Activated CD8-positive, alpha-beta memory T cell treated with anti-CD3 and anti-CD28 coated beads for 1 hour (primary cell): ENCODE measurements around the gene ACO2.
A peak's percentile ranks its signal among the peaks of the same experiment; 100 is the strongest.
"Not testable (repeated sequence)": the region's sequence is repeated elsewhere in the genome, so short reads cannot be mapped to it uniquely, and the experiment has no call there.

Experiments
- DNase-seq, 2 donors: peaks; one replicate each; pipeline ENCODE4 v3.0.0-alpha.2; 2020; ENCODE audit warnings: low read depth in 1 of 2; ENCODE audit errors: extremely low read depth in 1 of 2

Gene ACO2

DNA sequence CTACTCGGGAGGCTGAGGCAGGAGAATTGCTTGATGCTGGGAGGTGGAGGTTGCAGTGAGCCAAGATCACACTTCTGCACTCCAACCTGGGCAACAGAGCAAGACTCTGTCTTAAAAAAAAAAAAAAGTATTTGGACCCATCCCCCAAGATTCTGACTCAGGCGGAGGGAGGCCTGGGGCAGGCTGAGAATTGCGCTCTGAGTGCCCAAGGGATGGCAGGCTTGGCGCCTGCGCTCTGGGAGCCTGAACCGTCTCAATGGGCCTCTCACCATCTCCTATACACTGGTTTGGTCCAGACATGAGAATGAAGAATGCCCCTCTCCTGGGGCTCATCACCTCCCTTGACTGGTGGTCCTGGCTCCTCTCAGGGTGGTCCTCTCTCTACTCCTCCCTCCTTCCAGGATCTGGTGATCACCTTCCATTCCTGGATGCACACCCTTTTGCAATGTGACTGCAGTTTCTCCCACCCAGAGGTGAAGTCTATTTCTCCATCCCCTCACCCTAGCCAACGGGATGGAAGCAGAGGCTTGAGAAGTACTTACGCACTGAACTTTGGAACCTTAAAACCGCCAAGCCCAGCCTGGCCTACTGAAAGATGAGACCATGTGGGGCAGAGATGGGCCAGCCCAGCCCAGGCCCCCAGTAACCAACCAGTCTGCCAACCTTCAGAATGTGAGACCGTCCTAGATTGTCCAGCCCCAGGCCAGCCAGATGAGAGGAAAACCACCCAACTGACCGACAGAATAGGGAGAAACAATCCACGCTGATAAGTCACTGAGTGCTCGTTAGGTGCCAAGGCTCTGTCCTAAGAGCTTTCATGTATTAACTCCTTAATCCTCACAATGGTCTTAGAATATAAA is 70.5 kb downstream of the ACO2 start:
- no peak for DNase-seq

DNA sequence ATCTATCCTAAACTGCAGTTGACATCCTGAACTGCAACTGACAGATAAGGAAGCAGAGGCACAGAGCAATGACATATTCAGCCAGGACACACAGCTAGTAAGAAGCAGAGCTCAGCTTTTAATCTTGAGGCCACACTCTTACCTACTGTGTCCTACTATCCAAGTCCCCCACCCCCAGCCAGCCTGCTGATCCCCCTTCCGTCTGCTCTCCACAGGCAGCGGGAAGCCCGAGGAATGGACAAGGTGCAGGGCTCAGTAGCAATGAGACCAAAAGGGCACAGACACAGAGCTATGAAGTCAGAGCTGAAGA is 71.0 kb downstream of the ACO2 start:
- DNase-seq = no peak

DNA sequence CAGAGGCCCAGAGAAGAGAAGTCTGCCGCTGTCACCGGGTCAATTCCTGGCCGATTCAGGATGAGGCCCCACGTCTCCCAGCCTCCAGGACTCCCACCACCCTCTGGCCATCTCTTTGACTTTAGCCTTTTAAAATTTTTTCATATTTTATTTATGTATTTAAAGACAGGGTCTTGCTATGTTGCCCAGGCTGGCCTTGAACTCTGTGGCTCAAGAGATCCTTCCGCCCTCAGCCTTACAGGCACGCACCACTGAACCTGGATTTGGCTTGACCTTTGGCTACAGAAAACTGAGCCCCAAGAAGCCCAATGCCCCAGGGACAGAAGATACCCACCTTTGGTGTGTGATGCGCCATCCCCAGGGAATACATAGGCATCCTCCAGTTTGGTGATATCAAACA is 71.4 kb downstream of the ACO2 start:
- no peak for DNase-seq

DNA sequence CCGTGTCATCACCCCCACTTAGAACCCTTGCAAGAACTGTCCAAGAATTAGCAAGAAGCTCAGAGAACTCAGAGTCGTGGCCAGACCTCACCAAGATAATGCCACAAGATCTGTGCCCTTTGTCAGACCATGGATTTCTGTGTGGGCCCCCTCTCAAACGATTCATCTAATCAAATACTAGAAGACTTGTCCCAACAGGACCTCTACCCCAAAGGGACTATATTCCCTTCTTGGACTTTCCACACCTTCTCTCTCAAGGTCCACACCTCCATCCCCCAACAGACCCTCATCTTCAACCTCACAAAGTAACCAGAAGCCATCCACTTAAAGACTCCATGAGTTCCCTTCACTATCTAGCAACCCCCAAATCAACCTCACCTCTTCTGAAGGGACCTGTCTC is 72.6 kb downstream of the ACO2 start:
- DNase-seq = no peak

DNA sequence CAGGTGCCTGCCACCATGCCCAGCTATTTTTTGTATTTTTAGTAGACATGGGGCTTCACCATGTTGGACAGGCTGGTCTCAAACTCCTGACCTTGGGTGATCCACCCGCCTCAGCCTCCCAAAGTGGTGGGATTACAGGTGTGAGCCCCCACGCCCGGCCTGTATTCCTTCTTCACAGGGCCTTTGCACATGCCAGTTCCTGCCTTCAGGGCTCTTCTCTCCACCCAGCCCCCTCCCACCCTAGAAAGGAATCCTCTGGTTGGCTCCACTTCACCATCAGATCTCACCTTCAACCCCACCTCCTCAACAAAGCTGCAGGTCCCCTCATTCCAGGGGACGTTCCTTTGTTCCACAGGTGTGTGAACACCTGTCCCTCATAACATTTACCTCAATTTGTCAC is 73.3 kb downstream of the ACO2 start:
- DNase-seq = no peak

DNA sequence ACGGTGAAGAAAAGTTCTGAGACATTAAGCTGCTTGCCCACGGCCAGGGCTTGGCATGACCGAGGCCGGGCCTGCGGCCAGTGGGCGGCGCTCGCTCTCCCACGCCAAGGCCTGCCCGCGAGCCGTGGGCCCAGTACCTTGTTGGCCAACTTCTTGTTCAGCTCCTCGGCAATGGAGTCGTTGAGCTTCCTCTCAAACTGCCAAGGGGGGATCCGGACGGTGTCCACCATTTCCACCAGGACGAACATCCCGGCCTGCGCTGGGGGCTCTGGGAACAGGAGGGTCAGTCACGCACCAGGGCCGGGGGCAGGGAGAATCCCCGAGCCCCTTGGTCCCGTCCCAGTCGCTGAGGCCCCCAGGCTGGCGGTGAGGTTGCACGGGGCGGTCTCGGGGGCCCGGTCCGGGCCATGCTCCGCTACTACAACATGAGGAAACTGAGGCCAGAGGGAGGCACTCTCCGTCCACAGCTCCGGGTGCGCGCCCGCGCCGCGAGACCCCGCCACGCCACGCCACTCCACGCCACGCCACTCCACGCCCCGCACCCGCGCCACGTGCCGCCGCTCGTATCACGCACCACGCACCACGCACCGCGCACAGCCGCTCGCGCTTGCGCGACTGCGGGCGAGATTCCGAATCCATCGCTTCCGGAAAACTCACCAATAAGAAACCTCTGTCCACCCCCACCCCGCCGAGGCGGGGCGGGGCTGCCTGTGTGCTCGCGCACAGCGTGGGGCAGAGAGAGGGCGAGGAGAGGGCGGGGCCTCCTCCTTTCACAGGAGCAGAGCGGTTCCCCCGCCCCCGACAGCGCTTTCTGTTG is 75.1 kb downstream of the ACO2 start, which contains the start of gene POLR3H:
Gene POLR3H, minus strand, starts transcription at position 617 of the 817 bp plus-strand sequence. Its CDS starts 369 bp downstream, at position 248.
- peak; percentile 87 to 94 for DNase-seq

DNA sequence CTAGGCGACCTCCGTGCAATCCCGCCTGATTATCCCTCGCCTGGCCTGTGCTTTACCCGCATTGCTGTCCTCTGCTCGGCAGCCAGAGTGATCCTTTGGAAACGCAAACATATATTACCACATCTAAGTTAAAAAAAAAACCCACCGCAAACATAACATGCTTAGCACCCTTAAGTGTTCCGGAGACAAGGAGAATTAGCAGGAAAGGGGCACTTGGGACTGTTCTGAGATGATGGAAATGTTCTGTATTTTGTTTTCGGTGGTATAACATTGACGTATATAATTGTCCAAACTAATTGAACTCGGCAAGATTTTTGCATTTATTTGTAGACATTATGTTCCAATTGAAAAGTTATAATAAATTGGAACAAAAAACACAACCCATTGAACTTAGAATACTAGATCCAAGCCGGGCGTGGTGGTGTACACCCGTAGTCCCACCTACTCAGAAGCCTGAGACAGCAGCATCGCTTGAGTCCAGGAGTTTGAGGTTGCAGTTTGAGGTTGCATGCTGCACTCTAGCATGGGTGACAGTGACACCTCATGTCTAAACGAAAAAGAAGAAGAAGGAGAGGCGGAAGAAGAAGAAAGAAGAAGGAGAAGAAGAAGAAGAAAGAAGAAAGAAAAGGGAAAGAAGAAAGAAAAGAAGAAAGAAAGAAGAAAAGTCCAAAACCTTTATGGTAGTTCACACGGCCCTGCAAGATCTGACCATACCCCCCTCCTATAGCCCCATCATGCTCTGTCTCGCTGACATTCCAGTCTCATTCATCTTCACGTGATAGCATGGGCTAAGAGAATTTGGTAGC is 76.0 kb downstream of the ACO2 start:
- DNase-seq = no peak

DNA sequence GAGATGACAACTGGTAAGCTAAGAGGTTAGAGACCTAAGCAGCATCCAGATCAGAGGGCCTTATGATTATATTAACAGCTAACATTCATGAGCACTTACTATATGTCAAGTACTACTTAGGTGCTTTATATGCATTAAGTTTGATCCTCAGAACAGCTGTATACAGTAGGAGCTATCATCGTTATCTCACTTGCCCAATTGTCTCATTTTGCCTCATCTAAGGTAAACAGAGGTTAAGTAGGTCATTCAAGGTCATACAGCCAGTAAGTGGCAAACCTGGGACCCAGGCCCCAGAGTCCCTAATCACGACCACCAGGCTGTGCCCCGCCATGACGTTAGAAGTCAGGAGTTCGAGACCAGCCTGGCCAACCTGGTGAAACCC is 79.9 kb downstream of the ACO2 start:
- DNase-seq = no peak

DNA sequence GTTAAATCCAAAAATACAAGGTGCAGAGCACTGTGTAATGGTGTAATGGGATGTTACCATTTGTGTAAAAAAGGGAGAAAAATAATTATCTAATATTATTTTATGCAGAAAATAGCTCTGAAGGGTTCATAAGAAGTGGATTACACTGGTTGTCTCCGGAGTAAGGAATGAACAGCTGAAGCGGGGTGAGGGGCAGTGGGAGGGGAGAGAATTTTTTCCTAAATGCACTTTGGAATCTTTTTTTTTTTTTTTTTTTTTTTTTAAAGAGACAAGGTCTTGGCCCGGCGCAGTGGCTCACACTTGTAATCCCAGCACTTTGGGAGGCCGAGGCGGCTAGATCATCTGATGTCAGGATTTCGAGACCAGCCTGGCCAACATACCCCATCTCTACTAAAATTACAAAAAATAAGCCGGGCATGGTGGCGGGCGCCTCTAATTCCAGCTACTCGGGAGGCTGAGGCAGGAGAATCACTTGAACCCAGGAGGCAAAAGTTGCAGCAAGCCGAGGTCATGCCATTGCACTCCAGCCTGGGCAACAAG is 82.1 kb downstream of the ACO2 start:
- no peak for DNase-seq

DNA sequence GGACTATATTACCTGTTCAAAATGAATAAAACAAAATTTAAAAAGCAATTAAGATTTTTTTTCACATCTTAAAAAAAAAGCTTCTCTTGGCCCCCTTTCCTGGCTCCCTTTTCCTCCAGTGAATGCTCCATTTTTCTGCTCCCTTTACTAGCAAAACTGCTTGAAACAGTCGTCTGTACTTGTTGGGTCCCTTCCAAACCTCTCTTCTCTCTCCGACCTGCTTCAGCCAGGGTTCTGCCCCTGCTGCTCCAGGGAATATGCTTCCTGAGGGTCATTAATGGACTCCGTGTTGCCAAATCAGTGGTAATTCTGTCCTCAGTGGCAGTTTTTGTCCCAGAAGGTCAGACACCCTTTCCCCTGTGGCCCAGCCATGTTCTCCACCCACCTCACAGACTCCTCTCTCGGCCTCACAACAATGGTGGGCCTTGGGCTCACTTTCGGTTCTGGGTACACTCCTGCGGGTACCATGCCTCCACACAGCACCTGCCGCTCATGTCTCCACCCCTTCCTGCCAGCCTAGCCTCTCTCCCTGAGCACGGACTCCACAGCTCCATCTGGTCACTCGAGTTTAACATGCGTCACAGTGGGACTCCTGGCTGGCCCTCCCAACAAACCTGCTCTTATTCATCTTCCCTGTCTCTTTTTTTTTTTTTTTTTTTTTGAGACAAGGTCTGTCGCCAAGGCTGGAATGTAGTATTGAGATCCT is 83.1 kb downstream of the ACO2 start:
- DNase-seq = no peak

DNA sequence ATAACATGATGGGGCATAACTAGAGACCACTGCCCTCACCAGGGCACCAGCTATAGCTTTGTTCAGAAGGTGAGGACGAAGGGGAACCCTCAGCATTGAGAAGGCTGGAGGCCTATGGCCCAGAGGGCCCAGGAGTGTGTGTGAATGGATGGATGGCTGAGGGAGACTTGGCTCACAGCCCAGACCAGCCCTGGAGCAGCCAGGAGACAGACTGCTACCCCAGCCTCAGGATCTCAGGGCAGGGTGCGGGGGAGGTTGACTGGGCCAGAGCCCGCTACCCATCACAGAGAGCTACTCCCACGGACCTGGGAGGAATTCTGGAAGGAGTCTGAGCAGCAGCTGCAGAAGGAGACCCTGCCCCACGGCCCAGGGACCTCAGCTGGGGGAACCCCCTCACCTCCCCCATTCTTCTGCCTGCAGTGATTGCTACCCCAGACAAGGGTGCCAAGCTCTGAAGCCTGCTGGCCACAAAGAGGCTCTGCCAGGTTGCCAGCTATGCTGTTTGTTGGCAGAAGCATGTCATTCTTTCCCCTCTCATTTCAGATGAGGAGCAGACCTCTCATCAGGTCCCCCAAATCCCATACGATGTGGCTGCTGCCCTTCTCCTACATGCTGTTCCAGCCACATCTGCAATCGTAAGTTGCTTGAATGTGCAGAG is 86.5 kb downstream of the ACO2 start:
- DNase-seq = no peak

DNA sequence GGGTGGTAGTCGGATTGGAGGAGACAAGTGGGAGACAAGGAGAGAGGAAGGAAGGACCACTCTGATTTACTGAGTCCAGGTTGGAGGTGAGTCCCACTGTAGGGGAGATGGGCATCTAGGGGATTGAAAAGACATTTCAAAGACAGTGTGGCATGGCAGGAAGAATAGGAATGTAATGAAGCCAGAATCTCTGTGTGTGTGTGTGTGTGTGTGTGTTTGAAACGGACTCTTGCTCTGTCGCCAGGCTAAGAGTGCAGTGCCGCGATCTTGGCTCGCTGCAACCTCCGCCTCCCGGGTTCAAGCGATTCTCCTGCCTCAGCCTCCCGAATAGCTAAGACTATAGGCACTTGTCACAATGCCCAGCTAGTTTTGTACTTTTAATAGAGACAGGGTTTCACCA is 87.6 kb downstream of the ACO2 start:
- DNase-seq = no peak

DNA sequence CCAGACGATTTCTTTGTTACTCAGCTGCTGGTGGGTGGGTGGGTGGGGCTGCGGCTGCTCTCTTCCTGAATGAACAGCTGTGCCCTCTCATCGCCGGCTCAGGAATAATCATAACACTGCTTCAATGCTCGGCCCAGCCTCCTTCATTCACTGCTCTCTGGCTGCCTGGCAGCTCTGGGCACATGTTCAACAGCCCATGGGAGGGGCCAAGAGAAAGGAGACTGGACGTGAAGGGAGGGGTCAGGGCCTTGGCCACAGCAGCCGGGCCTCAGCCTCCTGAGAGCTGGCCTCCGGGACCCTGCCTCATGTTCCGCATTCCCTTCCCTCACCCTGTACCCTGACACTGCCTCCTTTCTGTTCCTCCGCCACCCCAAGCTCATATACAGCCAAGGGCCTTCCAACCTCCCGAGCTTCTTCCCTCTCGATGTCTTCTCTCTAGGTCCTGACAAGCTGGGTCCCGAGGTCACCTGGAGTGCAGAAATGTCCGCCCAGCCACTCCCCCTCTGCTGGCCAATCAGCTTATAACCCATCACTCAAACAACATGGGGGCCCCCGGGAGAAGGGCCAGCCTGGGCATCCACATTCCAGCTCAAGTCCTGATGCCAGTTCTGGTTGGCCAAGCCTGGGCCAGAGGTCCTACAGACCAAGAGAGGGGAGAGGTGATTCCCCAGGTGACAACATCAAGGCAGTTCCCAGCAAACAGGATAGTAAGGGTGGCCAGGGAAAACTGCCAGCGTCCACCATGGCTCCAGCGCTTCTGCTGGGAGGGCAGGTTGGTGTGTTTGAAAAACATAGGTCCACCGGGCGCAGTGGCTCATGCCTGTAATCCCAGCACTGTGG is 88.7 kb downstream of the ACO2 start:
- DNase-seq = no peak

DNA sequence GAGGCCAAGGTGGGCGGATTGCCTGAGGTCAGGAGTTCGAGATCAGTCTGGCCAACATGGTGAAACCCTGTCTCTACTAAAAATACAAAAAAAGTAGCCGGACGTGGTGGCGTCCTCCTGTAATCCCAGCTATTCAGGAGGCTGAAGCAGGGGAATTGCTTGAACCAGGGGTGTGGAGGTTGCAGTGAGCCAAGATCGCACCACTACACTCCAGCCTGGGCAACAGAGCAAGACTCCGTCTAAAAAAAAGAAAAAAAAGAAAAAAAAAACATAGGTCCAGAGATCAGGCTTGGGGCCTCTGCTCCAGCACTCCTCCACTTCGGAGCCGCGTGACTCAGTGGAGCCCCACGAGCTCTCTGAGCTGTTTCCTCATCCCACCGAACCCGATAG is 89.3 kb downstream of the ACO2 start:
- DNase-seq = not testable (repeated sequence)

DNA sequence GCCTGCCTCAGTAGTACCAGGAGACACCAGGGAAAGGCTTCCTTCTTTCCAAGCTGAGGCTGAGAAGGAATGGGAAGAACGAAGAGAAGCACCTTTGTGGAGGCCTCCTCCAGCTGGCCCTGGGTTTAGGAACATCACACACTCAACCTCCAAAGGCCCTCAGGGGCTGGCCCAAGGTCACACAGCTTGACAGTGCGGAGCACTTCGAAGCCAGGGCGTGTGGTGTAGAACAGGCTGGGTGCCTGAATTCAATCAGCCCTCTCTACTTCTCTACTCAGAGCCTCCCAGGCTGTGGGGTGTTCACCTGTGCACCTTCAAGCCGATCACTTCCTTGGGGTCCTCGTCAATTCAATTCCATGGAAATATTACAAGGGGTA is 91.2 kb downstream of the ACO2 start:
- DNase-seq = no peak

DNA sequence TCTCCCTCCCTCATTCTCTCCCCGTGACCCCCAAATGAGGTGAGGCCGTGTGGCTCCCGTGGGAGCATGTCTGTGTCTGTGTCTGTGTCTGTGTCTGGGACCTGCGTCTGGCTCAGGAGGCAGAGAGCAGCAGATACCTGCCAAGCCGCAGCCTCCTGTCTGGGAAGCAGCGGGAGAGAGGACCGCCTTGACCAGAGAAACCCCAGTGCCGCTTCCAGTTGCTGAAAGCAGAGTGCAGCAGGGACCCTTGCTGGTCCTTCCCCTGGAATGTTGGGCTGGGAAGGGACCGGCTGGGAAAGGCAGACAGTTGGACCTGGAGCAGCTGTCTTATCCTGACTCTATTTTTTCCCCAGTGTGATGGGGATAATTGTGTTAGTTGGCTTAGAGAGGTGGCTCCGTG is 92.4 kb downstream of the ACO2 start:
- no peak for DNase-seq

DNA sequence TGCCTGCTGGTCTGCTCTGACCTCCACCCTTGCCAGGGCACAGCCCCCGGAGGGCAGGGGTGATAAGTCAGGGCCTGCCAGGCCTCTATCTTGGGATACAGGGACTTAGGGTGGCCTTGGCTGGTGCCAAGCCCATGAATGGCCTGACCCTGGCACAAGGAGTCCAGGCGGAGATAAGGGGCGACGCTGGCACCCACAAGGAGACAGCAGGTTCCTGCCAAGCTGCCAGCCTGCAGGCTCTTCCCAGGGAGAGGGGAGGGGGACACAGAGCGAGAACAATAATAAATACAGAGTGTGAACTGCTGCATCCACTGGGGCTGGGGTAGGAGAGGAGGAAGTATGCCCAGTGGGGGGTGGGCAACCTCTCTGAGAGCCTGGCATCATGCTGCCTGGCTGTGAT is 92.9 kb downstream of the ACO2 start:
- DNase-seq = no peak

DNA sequence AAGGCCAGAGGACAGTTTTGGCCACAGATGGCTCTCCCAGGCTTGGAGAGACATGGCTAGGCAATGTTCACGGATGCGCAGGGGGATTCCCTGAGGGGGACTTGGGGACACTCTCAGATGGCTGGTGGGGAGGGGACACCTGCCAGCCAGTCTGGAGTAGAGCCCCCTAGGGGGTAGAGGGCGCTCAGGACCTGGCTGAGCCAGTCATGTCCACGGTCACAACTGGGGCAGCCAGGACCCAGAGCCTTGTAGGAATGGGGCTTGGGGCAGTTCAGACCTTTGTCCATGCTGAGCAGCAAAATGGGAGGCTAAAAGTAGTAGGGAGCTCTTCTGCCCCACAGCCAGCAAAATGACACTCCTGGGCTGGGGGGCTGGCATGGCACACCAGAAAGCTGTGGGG is 93.5 kb downstream of the ACO2 start:
- DNase-seq = no peak

DNA sequence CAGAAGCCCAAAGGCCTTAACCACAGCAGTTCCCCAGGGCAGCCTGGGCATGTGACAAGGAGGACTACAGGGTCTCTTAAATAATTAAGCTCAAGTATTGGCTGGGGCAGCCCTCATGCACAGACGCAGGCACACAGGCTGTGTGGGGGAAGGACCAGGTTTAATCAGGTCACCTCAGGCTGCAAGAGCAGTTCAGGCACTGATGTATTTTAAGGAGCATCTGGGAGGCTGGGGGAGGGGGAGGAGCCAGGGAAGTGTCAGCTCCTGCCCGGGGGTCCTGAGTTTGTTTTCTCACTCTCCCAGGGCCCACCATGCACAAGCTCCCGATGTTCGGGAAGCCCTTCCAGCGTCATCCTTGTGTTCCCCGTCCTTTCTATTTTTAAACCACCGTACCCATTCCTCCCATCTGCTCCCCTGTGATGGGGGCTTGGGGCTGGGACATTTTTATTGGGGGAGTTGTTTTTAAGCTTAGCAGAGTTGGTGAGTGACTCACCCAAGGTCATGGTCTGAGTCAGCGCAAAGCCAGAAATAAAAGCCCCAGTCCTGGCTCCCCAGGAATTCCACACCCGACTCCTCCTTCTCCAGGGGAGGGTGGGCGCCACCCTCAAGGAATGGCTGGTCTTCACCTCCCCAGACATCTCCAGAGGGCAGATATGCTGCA is 94.3 kb downstream of the ACO2 start:
- DNase-seq = no peak
